HT1080 (cell line): ENCODE data around the gene TMEM201. TPM values are rescaled to one million over a fixed set of nuclear protein-coding genes. Genes with fewer than 3 reads are reported as not detected.

ENCODE experiments used
- DNase-seq: peaks from one replicate; pipeline ENCODE4 v3.0.0-alpha.2; 2015; ENCODE audit warnings: low read depth
- total RNA-seq: library from RNA; depleted of rRNA; stranded (reverse); fragments of >200 nt; shearing (Covaris generic); gene quantifications from 2 replicates; pipeline ENCODE4 v1.2.3, GENCODE V29; 2014

TMEM201 gene
- total RNA-seq, 1 experiment from 2014 or later, result 22.3 TPM

DNA sequence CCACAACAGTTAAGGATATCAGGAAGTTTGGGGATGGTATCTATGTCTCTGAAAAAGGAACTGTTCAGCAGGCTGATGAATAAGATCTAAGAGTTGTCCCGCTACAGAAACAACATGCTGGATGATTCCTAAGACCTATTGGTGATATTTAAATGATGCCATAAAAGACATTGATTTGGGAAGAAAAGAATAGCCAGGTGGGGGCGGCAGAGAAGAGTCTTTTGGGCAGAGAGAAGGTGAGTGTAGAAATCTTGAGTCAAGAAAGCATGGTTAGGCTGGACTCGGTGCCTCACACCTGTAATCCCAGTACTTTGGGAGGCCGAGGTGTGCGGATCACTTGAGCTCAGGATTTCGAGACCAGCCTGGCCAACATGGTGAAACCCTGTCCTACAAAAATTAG lies 11.8 kb upstream of the TMEM201 start:
- no peak for DNase-seq

DNA sequence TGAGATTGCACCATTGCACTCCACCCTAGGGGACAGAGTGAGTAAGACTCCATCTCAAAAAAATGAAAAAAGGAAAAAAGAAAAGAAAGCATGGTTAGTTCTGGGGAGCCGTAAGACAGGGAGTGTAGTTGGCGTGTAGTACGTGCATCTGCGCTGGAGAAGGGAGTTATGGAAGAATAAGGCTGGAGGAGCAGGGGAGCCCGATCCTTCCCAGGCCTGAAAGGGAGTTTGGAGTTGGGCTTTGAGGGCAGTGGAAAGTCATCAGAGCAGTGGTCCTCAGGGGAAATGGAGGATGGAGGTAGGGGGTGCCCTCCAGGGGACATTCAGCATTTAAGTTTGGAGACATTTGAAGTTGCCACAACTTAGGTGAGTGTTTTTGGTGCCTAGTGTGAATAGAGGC lies 11.3 kb upstream of the TMEM201 start:
- no peak for DNase-seq

DNA sequence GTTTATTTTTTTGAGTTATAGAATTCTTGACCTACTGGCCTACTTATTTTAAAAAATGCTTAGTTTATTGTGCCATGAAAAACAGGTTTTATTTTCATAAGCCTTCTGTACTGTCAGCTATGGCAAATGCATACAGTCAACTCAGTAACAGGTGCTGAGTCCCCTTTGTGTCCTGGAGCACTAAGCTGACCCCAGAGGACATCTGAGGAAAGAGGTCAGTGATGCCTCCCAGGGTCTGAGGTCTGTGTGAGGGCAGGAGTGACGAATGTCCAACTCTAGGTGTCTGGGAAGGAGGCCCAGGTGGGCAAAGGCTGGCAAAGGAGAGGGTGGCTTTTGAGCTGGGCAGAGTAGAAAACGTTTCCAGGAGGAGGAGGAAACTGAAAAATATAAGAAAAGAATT lies 7.8 kb upstream of the TMEM201 start:
- no peak for DNase-seq

DNA sequence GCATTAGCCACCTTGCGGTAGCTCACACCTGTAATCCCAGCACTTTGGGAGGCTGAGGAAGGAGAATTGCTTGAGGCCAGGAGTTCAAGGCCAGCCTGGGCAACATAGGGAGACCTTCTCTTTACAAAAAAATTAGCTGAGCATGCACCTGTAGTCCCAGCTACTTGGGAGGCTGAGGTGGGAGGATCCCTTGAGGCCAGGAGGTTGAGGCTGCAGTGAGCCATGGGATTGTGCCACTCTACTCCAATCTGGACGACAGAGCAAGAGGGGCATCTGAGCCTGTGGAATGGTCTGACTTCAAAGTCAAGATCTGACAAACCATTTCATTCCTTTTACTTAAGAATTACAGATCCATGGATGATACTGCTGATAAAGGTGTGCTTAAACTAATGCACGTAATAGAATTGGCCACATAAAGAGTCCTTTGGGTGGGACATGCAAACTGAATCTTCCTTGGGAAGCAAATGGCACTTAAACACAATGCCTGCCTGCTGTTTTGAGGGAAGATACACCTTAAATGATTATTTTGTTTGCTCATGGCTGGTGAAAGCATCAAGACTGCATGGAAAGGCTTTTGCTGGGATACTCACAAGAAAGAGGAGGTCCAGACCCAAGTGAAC lies 2.5 kb upstream of the TMEM201 start:
- no peak for DNase-seq

DNA sequence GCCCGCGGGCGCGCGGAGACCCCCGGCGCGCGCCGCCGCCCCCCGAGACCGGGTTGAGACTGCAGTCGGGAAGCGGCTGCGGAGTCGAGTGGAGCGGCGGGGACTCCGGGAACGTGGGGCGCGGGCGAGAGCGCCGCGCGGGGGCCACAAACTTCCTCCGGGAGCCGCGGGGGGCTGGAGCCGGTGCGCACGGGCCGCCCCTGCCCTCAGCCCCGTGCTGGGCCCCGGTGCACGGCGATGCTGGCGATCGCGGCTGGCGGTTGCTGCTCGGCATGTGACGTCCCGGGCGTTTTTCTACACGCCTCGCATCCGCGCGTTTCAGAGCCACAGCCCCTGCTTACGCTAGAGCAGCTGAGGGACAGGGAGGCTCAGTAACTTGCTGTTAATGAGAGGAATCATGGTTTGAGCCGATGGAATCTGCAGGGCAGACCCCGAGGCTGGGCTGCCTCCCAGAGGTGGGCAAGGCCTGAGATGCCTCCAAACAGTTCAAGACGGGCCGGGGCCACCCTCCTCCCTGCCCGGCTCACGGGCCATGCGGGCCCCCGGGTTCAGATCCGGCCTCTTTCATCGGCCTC lies 520 bp downstream of the TMEM201 start:
- DNase-seq, result peak; percentile 24

DNA sequence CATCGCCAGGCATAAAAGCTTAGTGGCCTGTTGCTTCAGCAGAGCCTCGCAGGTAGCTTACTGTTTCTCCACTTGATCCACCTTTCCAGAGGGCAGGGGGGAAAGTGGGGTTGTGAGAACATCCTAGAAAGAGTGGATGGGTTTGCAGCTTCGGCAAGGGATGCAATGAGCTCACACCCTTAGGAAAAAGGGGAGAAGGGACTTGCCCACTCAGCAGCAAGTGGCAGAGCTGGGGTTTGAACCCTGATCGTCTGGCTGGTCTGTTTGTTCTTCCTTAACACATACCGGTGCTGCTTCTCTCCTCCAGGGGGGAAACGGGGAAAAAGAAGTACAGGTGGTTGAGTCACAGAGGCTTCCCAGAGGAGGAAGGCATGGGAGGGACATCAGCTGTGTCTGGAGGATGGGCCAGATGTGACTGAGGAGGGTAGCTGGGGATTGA lies 1.0 kb downstream of the TMEM201 start:
- DNase-seq, result peak; percentile 52

DNA sequence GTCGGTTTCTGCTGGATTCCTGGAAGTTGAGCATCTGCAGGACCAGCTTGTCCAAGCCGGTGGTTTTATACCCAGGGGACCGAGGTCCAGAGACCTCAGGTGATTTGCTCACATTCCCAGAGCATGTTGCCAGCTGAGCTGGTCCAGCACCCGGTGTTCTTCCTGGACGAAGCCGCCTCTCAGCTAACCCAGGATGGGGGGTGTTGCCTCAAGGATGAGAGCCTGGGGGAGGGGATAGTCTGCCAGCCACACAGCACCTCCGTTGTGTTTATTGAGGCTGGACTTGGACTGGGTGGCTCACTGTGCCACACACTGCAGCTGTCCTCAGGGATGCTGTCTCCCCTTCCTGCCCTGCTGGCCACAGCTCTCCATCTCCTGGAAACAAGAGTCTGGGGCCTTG lies 1.5 kb downstream of the TMEM201 start:
- DNase-seq, result no peak

DNA sequence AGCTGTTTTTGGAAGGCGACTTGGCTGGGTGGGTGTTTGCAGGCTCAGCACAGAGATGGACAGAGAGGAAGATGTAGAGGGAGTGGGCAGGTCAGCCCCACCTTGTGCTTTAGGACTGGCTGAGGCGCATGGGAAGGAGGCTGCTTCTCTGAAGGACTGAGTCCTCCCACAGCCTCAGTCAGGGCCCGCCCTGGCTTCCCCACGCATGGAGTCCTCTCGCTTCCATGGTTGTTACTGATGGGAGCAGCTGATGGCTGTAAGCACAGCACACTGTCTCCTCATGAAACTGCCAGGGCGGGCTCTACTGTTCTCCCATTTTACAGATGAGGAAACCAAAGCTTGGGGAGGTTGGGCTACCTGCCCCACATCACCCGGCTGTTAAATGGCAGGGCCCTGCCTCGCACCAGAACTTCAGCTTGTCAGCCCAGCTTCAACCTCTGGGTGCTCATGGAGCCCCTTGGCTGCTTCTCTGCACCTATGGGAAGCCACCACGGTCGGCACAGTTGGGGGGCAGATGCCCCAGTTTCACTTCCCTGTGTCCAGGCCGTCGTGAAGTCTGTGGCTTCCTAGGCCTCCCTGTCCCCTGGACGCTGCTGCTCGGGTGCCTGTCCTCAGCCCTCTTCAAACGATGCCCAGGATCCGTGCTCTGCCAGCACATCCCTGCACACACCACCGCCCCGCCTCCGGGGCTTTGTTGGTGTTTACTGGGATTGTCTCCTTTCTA lies 2.4 kb downstream of the TMEM201 start:
- no peak for DNase-seq

DNA sequence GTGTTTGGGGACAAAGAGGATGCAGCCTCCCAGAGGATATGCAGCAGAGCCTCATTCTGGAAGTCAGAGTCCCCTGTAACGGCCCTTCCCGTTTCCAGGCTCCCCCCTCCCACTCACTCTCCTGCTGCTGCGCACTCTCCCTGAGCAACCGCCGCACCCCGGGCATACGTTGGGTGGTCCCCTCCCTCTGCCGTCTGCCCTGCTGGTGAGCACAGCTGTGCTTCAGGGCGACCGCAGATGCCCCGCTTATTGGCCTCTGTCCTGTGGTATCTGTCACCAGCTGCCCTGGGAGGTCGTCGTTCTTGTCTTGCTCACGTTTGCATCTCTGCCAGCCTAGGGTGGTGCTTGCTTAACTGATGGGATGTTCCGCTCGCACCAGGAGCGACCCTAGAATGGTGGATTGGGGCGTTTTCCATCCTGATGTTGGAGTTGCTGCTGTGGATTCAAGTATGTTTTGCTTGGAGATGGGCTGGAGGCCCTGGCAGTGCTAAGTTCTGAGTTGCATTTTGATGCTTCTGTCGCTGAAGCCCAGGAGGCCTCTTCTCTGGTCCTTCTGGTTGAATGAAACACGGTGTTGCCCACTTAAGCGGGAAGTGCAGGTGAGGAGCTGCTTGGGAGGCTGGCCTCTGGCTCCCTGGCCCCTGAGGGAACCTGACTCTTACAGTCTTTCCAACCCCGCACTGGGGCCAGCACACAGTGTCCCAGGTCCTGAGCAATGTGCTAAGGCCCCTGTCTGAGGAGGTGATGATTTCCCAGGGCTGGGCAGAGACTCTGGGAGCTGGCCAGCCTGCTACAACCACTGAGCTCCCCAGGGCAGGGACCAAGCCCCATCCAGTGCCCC lies 3.2 kb downstream of the TMEM201 start:
- DNase-seq, result no peak

DNA sequence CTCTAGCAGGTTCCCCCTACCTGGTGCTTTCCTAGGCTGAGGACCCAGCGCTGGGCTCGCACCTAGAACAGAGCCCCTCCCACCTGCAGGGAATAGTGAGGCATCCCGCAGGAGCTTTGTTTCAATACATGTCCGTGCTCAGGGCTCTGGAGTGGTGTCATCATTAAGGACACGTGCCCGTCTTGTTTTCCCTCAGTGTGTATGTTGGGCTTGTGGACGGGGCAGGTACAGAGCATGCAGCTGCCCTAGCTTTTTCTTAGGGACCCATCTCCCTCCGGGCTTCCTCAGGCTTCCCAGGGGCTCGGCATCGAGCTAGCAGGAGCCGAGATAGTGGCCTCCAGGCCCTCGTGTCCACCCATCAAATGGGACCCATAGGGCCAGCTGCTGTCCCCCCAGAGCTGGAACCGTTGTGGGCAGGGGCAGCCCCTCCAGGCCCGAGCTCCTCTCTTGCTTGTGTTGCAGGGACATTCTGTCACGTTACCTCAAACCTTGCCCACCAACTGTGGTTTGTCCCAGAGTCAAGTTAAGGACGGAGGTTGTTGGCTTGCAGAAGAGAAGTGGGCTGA lies 3.9 kb downstream of the TMEM201 start:
- no peak for DNase-seq

DNA sequence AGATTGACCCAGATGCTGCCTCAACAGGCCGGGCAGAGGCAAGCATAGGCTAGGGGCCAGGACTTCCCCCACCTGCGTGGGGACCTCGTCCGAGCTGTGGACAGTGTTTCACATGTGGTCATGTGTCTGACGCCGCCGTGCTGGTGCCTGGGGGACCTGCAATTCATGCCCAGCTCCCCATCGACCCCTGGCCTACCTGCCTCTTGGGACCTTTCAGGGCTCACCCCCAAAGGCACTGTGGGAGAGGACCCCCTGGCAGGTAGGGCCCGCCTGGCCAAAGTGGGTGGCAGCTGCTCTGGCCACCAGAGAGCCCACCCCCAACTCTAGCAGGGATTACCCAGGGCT lies 4.4 kb downstream of the TMEM201 start:
- no peak for DNase-seq

DNA sequence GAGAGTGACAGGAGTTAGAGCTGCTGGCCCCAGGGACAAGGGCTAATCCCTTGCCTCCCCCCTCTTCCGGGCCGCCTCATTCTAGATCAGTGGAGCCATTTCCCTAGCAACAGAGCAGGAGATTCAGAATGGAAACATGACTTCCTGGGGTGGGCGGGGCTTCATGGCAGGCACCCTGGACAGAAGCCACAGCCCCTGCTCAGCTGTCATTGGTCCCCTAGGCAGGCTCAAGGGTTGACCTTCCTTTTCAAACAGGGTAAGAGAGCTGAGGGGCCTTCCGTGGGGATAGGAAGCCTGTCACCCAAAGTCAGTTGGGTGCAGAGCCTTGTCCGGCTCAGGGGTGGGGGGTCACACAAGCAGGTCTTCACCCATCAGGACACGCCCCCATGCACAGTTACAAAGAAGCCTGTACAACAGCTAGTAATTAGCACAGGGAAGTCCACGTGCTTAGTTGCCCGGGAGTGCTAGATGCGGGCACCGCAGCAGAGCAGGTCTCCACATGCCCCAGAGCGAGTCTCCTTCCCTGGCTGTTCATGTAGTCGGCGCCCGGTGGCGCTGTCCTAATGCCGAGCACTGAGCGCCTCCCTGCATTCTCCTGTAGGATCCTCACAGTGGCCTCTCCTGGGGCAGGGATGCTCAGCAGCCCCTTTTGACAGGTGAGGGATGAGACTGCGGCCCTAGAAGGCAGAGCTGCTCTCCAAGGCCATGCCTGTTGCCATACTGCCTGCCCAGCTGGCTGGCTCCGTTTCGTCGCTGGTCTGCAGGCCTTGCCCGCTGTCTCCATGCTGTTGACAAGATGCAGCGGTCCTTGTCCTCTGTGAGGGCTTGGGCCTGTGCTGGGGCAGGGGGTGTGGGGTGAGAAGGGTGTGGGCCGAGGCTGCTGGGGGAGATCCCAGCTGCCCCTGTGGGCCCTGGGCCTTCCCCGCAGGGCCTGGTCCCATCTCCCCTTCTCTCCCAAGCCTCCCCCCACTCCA lies 5.1 kb downstream of the TMEM201 start:
- DNase-seq, result peak; percentile 71

DNA sequence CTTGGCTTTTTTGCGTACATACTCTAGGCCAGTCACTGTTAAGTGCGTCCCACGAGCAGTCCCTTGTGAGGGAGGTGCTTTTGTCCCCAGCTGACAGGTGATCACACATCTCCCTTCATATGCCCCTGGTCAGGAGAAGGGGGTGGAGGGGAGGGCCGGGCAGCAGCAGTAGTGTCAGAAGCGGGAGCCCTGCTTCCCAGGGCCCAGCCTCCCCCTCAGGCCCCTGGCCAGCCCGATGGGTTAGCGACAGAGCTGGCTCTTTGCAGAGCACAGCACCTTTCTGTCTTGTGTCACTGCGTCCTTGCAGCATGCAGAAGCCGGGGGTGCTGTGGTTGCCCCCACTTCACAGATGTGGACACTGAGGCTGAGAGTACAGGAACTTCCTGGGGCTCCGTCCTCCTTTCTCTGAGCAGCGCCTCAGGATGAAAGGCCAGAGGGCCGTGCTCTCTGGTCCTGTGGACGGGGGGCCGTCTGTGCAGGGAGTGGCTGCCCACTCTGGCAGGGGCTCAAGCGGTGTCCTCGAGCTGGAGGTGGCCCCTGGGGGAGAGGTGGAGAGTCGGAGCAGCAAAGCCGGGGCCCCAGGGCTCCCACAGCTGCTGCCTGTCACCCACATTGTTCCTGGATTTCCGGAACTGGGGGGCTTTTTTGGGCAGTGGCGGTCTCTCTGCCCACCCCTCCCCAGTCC lies 5.9 kb downstream of the TMEM201 start:
- DNase-seq, result no peak

DNA sequence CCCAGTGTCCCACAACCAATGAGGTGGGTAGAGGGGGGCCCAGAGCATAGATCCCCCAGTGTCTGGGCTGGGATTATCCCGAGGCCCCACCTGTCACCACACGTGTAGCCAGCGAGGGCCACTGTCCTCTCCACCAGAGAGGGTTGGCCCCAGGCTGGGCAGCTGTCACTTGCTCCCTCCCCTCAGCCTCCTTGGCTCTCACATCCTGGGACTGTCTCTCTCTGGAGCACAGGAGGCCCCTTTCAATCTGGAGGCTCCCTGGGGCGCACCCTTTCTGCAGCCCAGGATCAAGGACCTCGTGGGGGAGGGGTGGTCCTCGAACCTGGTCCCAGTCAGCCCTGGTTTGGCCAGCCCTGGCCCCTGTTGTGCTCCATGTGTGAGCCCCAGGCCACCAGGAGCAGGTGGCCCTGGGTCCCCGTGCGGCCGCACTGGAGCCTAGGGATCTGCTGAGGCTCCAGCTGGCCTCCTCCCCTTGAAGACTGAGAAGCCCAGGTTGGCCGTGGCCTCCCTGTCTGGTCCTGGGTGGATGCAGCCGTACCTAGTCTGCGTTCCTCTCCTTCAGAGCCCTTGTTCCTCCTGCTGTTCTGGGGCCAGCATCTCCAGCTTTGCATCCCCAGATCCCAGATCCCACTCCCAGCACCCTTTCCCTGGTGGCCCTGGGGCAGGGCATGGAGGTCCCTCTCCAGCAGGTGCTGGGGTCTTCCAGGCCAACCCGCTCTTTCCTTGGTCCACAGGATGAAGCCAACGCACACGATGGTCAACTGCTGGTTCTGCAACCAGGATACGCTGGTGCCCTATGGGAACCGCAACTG lies 6.7 kb downstream of the TMEM201 start:
- DNase-seq, result no peak

DNA sequence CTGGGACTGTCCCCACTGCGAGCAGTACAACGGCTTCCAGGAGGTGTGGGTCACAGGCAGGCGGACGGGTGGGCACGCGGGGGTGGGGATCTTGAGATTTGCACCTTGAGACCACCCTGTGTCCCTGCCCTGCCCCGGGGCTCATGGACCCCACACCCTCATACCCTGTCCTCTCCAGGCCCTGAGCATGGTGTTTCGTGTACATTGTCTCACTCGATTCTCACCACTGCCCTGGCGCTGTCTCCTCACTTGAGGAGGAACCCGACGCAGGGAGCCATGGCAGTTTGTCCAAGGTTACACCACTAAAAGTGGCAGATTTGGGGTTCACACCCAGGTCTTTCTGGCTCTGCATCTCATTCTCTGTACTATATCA lies 7.2 kb downstream of the TMEM201 start:
- no peak for DNase-seq

DNA sequence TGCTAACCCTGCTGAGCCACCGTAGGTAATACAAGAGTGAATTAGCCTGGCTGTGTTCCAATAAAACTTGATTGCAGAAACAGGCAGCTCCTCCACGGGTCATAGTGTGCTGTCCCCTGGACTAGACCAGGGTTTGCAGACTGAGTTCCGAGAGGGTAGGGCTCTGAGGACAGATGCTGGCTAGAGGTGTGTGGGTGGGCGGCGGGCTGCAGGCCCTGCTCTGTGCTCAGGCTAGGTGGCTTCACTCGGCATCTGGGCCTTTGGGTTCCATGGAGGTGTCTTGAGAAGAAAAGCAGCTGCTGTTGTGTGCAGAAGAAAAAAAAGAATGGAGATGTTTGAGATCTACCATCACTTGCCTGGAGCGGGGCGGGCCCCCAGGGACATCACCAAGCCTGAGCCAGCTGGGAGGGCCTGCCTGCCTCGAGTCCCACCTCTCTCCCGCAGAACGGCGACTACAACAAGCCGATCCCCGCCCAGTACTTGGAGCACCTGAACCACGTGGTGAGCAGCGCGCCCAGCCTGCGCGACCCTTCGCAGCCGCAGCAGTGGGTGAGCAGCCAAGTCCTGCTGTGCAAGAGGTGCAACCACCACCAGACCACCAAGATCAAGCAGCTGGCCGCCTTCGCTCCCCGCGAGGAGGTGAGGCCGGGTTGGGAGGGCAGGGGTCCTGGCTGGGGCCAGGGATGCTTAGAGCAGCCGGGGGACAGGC lies 7.9 kb downstream of the TMEM201 start:
- no peak for DNase-seq

DNA sequence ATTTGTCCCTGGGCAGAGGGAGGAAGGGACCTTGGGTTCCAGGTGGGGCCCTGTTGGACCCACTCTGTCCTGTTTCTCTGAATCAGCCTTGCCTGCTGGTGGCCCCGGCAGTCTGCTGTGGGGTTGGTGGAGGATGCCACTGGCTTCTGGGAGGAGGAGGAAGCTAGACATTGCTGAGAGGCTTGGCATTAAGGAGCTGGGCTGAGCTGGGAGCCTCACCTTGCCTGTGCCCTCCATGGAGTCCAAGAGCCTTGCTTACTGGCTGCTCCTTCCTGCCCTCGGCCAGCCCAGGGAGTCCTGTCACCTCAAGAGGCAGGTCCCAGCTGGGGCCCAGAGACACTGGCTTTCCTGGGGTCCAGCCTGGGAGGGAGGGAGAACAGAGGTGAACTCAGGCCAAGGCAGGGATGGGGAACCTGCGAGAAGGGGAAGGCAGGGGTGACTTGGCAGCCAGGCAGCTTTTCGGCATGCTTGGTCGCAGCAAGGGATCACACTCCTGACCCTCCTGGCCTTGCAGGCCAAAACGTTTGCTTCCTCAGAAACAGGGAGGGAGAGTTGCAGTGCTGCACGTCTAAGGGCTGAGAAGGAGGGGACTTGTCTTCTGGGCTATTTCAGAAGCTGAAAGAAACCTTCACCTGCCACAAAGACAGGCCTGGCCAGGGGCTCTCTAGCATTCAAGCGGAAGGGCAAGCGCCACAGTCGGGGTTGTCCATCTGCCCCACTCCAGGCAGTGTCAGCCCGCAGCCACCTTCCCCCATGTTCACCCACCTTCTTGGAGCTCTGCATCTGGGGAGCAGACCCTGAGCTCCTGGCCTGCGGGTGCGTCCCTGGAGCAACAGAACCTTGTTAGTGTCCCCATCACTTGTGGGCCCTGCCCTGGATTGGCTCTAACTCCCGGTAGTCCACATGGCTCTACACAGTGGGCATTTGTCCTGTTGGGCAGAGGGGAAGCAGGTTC lies 8.9 kb downstream of the TMEM201 start:
- no peak for DNase-seq
